GM19468 (cell line): ENCODE data around the gene EIF1B.
A peak's percentile ranks its signal among the peaks of the same experiment; 100 is the strongest.

ENCODE experiments used
- ATAC-seq: cut with Tn5 transposase; IDR thresholded peaks from one replicate; pipeline ENCODE4 v1.9.1; 2021; ENCODE audit warnings: mild to moderate bottlenecking, moderate library complexity, moderate number of reproducible peaks; ENCODE audit not compliant: unreplicated experiment; ENCODE audit errors: extremely low read depth

Gene EIF1B

GRCh38 chr3:40307176-40307575, 2.3 kb upstream of the EIF1B start:
- no peak for ATAC-seq

- ATAC-seq, result no peak
Observed at GRCh38 chr3:40308725-40309417, 636 bp upstream of the EIF1B start.

GRCh38 chr3:40309925-40310695, 603 bp downstream of the EIF1B start:
- no peak for ATAC-seq

GRCh38 chr3:40310705-40311104, 1.2 kb downstream of the EIF1B start:
- ATAC-seq, result no peak

DNA sequence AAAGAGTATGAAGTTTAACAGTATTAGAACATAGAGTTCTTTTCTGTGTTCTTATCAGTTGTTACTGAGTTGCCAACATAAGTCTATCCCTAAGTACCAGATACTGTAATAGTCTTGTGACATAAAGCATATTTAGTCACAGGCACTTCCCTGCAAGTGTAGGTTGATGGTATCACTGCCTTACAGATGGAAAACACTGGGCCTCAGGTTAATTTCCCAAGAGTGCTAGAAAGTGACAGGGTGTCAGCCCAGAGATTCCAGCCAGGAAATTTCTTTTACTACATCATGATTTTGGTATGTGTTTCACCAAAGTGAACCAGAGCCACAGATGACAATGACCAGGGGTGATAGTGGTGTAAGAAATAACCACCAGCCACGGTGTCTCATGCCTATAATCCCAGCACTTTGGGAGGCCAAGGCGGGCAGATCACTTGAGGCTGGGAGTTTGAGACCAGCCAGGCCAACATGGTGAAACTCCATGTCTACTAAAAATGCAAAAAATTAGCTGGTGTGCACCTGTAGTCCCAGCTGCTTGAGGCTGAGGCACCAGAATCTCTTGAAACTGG, 3.2 kb downstream of the EIF1B start:
- no peak for ATAC-seq

GRCh38 chr3:40313975-40314860, 4.7 kb downstream of the EIF1B start:
- no peak for ATAC-seq

DNA sequence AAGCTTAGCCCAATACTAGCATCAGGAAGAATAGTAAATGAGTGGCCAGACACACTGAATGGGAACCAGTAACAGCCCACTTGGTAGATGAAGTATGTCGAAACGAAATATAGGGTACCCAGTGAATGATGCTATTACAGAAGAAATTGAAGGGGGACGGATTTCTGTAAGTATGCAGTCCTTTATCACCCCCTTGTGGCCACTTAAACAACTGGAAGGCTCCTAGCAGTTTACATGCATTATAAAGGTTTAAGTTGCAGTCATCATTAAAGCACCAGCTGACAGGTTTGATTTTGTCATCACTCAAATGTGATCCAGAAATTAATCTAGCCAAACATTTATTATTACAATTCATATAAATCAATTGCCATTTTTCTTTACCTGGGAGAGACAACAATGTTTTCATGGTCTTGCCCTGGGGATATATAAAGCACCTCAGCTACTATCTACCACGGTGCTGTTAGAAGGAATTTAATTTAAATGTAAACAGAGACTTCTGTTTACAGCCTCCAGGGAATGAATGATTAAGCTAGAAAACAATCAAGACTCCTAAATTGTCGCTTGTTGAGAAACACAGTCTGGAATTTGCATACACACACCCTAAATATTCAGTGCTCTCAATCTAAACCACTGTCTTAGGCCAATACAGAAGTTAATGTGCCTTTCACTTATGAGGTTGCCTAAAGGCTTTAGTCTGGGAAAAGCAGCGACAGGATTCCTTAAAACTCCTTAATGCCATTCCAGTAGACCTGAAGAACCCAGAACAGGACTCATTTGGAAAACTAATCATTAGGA, 7.8 kb downstream of the EIF1B start:
- ATAC-seq, result peak; percentile 33

GRCh38 chr3:40321818-40322217, 12.3 kb downstream of the EIF1B start:
- no peak for ATAC-seq

GRCh38 chr3:40323946-40324345, 14.4 kb downstream of the EIF1B start:
- no peak for ATAC-seq

DNA sequence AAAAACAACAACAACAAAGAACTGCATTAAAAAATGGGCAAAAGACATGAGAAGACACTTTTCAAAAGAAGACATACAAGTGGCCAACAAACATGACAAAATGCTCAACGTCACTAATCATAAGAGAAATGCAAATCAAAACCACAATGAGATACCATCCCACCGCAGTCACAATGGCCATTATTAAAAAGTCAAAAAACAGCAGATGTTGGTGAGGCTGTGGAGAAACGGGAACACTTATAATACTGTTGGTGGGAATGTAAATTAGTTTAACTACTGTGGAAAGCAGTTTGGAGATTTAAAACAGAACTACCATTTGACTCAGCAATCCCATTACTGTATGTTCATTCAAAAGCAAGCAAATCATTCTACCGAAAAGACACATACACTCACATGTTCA, 15.1 kb downstream of the EIF1B start:
- ATAC-seq, result no peak

DNA sequence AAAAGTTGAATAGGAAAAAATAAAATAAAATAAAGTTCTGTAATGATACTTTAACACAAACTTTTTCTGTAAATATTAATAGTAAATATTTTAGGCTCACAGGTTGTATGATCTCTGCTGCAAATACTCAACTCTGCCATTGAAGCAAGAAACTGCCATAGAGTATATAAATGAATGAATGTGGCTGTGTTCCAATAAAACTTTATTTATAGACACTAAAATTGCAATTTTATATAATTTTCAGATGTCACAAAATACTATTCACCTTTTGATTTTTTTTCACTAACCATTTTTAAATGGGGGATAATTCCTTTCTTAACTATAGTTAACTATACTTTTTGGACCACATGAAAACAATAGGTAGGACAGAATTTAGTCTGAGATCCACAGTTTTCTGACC, 16.0 kb downstream of the EIF1B start:
- no peak for ATAC-seq

GRCh38 chr3:40328374-40328773, 18.9 kb downstream of the EIF1B start:
- no peak for ATAC-seq

DNA sequence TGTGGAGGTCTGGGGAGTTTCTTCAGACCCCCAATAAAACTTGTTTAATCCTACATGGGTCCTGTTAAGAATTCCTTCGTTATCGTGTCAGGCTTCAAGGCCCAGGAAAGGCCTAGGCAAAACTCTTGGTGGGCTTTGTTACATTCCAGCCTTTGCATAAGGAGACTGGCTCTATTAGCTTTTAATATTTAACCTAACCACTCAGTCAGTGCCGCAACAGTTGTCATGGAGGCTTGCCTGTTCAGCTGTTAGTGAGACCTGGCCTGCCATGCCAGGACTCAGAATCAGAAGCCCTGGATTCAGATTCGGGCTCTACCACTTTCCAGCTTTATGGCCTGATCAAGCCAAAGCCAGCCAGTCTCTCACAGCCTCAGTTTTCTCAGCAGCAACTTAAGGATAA, 19.6 kb downstream of the EIF1B start:
- no peak for ATAC-seq

- no peak for ATAC-seq
Observed at GRCh38 chr3:40332684-40333083, 23.2 kb downstream of the EIF1B start.

- ATAC-seq, result no peak
Observed at GRCh38 chr3:40333416-40333815, 23.9 kb downstream of the EIF1B start.

GRCh38 chr3:40333852-40334251, 24.3 kb downstream of the EIF1B start:
- no peak for ATAC-seq

- no peak for ATAC-seq
Observed at GRCh38 chr3:40336101-40336500, 26.6 kb downstream of the EIF1B start.

GRCh38 chr3:40336511-40337135, 27.1 kb downstream of the EIF1B start:
- no peak for ATAC-seq
